Tibial artery (tissue), 4 donors: Measurements from ENCODE around the gene SEMA4G.
"Not testable (repeated sequence)": the region's sequence is repeated elsewhere in the genome, so short reads cannot be mapped to it uniquely, and the experiment has no call there.

Source experiments
- DNase-seq, 2 donors: peaks; one replicate each; pipeline ENCODE4 v3.0.0-alpha.2; 2019
- H3K27ac ChIP-seq, 2 donors: fragments of 200-600 bp; sonication (generic) in 1 of 2; 1 replicate in 1 of 2; 2 replicates in 1 of 2; pipeline ENCODE4 v1.5.1; 2018 to 2019; ENCODE audit warnings: mild to moderate bottlenecking in 1 of 2
- H3K27me3 ChIP-seq, 2 donors: fragments of 200-600 bp; sonication (generic) in 1 of 2; one replicate each; pipeline versions ENCODE4 v1.5.1 to v1.6.0; 2016 to 2019
- H3K36me3 ChIP-seq, 3 donors: fragments of 200-600 bp; sonication (generic) in 2 of 3; one replicate each; pipeline ENCODE4 v1.5.1; 2016 to 2019; ENCODE audit warnings: mild to moderate bottlenecking in 2 of 3
- H3K4me1 ChIP-seq, 4 donors: fragments of 200-600 bp; sonication (generic) in 2 of 4; 1 replicate in 3 of 4; 2 replicates in 1 of 4; pipeline ENCODE4 v1.5.1; 2016 to 2019
- H3K4me3 ChIP-seq, 2 donors: fragments of 200-600 bp; sonication (generic) in 1 of 2; 1 replicate in 1 of 2; 2 replicates in 1 of 2; pipeline ENCODE4 v1.5.1; 2018 to 2019; ENCODE audit warnings: mild to moderate bottlenecking in 2 of 2
- H3K9me3 ChIP-seq, 3 donors: fragments of 200-600 bp; sonication (generic) in 1 of 3; one replicate each; pipeline ENCODE4 v1.5.1; 2016 to 2019
- intact Hi-C: fragments of 100-400 bp; cut with DNase I; formaldehyde crosslinking; loops from one replicate; pipeline ENCODE4 v1.15.0; 2023; ENCODE audit warnings: low total_unique reads
- TF ChIP-seq, protein P1 (sequence below), 2 experiments: fragments of 200-600 bp in 1 of 2; fragments of 450-650 bp in 1 of 2; IDR thresholded peaks; one replicate each; pipeline ENCODE4 v1.5.1; 2017 to 2019; ENCODE audit warnings: antibody characterized with exemption in 2 of 2, mild to moderate bottlenecking in 1 of 2, moderate library complexity in 1 of 2

SEMA4G gene

DNA sequence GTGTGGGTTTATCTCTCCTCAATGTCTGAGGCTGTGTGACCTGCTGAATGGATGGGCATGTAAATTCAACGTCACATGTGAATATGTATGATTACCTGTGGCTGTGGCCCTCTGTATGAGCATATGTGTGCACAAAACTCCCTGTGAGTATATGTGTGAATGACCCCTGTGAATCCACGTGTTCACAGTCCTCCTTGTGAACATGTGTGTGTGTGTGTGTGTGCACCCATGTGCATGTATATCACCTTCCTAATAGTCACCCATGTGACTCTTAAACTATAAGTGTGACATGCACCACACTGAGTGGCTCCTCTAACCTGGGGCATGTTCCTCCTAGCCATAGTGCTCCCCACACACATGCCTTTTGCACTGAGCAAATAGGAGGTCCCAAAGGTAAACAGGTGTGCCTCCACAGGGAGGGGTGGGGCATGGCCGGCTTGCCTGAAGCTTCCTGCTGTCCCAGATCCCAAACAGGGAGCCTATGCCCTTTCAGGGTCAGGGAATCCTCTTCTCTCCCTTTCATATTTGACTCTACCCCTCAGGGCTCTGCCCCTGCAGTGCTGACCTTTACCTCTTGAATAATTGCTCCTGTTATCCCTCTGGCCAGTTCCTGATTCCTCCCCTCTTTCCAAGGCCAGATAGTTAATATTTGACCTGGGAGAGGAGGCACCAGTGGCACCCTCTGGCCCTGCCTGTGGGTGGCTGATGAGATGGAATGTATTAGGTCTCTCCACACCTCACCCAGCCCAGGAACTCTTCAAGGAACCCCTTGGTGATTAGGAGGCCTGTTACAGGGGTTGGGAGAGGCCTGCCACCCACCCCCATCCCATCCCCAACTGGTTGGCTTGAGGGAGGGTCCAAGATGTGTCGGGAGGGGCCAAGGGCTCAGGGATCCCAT, 1.9 kb downstream of the SEMA4G start:
- H3K4me3 ChIP-seq, result no peak overlapping the region
- H3K27me3 ChIP-seq, result peaks cover 0 to 13% of the 10 kb centered on the region in 2 donors
- peaks cover 0 to 15% (median 14%) of the 10 kb centered on the region in 4 donors for H3K4me1 ChIP-seq
- no peak overlapping the region for H3K27ac ChIP-seq
- intact Hi-C loops, result no loop called here
- no peaks in the 10 kb centered on the region for H3K9me3 ChIP-seq
- no peak for DNase-seq
- peaks cover 0 to under 1% (median 0%) of the 10 kb centered on the region in 3 donors for H3K36me3 ChIP-seq
- TF ChIP-seq, protein P1, sequence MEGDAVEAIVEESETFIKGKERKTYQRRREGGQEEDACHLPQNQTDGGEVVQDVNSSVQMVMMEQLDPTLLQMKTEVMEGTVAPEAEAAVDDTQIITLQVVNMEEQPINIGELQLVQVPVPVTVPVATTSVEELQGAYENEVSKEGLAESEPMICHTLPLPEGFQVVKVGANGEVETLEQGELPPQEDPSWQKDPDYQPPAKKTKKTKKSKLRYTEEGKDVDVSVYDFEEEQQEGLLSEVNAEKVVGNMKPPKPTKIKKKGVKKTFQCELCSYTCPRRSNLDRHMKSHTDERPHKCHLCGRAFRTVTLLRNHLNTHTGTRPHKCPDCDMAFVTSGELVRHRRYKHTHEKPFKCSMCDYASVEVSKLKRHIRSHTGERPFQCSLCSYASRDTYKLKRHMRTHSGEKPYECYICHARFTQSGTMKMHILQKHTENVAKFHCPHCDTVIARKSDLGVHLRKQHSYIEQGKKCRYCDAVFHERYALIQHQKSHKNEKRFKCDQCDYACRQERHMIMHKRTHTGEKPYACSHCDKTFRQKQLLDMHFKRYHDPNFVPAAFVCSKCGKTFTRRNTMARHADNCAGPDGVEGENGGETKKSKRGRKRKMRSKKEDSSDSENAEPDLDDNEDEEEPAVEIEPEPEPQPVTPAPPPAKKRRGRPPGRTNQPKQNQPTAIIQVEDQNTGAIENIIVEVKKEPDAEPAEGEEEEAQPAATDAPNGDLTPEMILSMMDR (IDR thresholded peaks at IDR 0.05), result no peak

DNA sequence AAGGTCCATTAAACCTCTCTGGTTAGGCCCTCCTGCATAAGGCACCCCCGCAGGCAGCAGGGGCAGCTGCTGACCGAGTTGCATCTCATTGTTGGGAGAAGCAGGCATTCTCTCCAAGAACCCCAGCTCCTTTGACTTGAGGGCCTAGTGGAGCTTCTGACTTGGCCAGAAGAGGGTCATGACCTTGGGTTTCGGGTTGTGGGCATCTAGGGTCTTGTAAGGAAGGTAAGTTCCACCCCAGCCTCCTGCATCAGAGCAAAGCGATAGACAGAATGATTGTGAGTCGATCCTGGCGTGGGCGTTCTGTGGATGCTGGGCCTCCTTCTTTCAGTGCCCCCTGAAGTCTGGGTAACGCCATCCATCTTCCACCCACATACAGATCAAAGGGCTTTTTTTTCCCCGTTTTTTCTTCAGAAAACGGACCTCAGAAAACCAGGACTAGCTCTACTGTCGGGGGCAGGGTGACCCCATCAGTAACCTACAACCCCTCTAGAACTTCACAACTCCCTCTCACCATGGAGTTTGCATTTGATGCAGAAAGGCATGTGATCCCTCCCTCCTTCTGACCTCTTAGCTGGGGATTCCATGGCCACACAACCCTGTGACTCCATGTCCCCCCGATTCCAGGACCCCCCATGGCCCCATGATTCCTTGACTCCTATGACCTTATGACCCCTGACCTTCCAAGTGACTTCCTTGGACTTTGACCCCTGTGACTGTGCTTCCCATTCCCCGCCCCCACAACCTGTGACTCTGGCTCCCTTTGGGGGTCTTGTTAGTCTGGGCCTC, 3.0 kb downstream of the SEMA4G start:
- no peaks in the 10 kb centered on the region for H3K9me3 ChIP-seq
- intact Hi-C loops, result no loop called here
- no peak overlapping the region for H3K27ac ChIP-seq
- TF ChIP-seq, protein P1 (IDR thresholded peaks at IDR 0.05), result no peak
- H3K4me3 ChIP-seq, result no peak overlapping the region
- H3K27me3 ChIP-seq, result peaks cover 0 to 13% of the 10 kb centered on the region in 2 donors
- DNase-seq, result no peak
- peaks cover 0 to 7% (median 0%) of the 10 kb centered on the region in 3 donors for H3K36me3 ChIP-seq
- H3K4me1 ChIP-seq, result peaks cover 0 to 15% (median 14%) of the 10 kb centered on the region in 4 donors

DNA sequence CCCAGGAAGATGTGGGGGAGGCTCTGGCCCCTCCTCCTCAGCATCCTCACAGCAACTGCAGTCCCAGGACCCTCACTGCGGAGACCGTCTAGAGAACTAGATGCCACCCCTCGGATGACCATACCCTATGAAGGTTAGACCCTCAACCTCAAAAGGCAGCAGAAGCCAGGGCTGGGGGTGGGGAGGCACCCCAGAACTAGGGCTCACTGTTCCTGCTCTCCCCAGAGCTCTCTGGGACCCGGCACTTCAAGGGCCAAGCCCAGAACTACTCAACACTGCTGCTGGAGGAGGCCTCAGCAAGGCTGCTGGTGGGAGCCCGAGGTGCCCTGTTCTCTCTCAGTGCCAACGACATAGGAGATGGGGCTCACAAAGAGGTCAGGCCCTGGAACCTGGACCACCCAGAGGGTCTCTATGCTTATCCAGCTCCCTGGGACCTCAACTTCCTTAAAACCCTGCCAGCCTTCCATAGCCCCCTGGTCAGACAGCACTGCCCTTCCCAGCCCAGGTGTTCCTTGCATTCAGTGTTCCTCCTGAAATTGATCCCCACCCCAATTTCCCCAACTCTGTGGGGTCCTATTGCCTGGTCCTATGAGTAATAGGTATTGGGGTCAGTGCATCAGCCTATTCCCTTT, 3.7 kb downstream of the SEMA4G start:
- no peak overlapping the region for H3K27ac ChIP-seq
- DNase-seq, result no peak
- peaks cover 0 to 13% of the 10 kb centered on the region in 2 donors for H3K27me3 ChIP-seq
- intact Hi-C loops, result no loop called here
- TF ChIP-seq, protein P1 (IDR thresholded peaks at IDR 0.05), result no peak
- H3K4me1 ChIP-seq, result peaks cover 0 to 15% (median 14%) of the 10 kb centered on the region in 4 donors
- H3K36me3 ChIP-seq, result peaks cover 0 to 14% (median 3%) of the 10 kb centered on the region in 3 donors
- no peak overlapping the region for H3K4me3 ChIP-seq
- H3K9me3 ChIP-seq, result no peaks in the 10 kb centered on the region

DNA sequence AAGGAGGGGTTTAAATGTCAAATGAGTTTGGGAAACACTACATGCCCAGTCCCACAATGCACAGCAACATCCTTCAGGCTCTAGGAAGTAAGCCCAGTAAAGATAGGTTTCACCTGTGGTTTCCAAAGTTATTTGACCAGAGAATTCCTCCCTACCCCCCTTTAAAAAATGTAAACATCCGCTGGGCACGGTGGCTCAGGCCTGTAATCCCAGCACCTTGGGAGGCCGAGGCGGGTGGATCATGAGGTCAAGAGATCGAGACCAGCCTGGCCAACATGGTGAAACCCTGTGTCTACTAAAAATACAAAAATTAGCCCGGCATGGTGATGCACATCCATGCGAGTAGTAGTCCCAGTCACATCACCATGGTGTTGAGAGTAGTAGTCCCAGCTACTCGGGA, 6.1 kb downstream of the SEMA4G start:
- H3K4me1 ChIP-seq, H3K9me3 ChIP-seq, intact Hi-C loops, DNase-seq, H3K27me3 ChIP-seq, H3K4me3 ChIP-seq, H3K27ac ChIP-seq: not testable (repeated sequence)
- H3K36me3 ChIP-seq, result peaks cover 3 to 37% (median 18%) of the 10 kb centered on the region in 3 donors

DNA sequence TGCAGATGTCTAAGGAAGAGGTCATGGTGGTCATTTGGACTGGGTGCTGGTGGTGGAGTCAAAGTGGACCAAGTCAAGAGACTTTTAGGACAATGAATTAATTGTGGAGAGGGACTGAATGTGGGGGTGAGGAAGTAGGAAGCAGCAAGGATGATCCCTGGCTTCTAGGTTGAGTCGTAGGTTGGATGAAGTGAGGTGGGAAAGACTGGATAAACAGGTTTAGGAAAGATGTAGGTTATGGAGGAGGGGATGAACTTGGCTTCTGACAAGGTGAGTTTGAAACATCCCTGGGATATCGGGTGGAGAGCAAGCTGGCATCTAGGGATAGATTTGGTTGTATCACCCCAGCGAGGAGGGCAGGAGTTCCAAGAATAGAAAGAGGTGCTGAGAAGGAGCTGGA, 7.6 kb downstream of the SEMA4G start:
- TF ChIP-seq, protein P1 (IDR thresholded peaks at IDR 0.05), result no peak
- intact Hi-C loops, result no loop called here

More for the DNA sequence above, 7.6 kb downstream of the SEMA4G start:
- Histone ChIP-seq H3K36me3 (peaks cover 13 to 53% (median 32%) of the 10 kb centered on the region in 3 donors), H3K4me1 (no peaks in the 10 kb centered on the region), H3K4me3 (no peak overlapping the region), H3K27ac (no peak overlapping the region), H3K9me3 (no peaks in the 10 kb centered on the region), H3K27me3 (no peaks in the 10 kb centered on the region)
- DNase-seq, result no peak
